ENCODE results near the gene YWHAG.

The YWHAG gene

DNA sequence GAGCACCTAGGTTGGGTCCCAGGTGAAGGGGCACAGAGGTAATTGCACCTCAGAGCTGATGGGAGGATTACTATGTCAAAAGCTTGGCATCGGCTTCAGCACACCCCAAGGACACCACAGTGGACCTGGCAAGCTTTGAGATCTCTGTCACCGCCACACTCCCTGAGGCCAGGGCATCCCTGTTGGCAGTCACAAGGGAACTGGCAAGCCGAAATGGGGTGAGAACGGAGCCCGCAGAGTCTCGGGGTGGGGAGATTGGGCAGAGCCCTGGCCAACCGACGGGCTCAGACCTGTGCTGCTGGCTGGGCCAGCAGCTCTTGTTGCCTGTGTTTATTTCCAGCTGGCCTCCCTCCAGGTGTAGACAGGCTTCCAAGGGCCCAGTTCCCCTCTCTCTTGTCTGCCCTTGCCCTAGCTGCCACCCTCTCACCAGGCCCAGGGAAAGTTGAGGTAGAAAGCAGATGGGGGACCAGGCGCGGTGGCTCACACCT lies 53.9 kb downstream of the YWHAG start:
- Histone ChIP-seq H3K4me2 (peak overlapping the region in 9 of 11 experiments; percentile 12 to 98 (median 84); a peak in 11 of 22 replicates), H3K27ac (peak overlapping the region in 1 of 11 experiments; percentile 6; a peak in 1 of 22 replicates), H3K27me3 (no peaks in the 10 kb centered on the region), H4K20me1 (peaks cover 0 to 13% (median 0%) of the 10 kb centered on the region in 11 experiments; a peak in 3 of 22 replicates), H3K4me3 (no peak overlapping the region), H3K9ac (peak overlapping the region in 4 of 11 experiments; percentile 83 to 92 (median 90); a peak in 4 of 22 replicates), H3K4me1 (peaks cover 32 to 63% (median 48%) of the 10 kb centered on the region in 10 experiments), H3K36me3 (peaks cover 7 to 13% (median 9%) of the 10 kb centered on the region in 11 experiments; a peak in 14 of 22 replicates), H3K9me3 (replicated peaks in 1 of 11) (peaks cover 0 to 14% (median 10%) of the 10 kb centered on the region in 11 experiments; a peak in 12 of 22 replicates)
- no peak for TF ChIP-seq Cebpa-rat (IDR thresholded peaks at IDR 0.05)

- Histone ChIP-seq H3K9ac (peak overlapping the region; percentile 83 to 95 (median 90)), H3K9me3 (replicated peaks in 1 of 11) (peaks cover 0 to under 1% (median 0%) of the 10 kb centered on the region in 11 experiments; a peak in 2 of 22 replicates), H3K27me3 (no peaks in the 10 kb centered on the region), H3K36me3 (peaks cover 7 to 13% (median 9%) of the 10 kb centered on the region in 11 experiments; a peak in 14 of 22 replicates), H3K27ac (peak overlapping the region; percentile 80 to 92 (median 87)), H4K20me1 (peaks cover 0 to 13% (median 0%) of the 10 kb centered on the region in 11 experiments; a peak in 3 of 22 replicates), H3K4me1 (peaks cover 32 to 68% (median 52%) of the 10 kb centered on the region in 10 experiments), H3K4me2 (peak overlapping the region; percentile 74 to 98 (median 84)), H3K4me3 (peak overlapping the region; percentile 75 to 95 (median 86))
- TF ChIP-seq Cebpa-rat (IDR thresholded peaks at IDR 0.05), result no peak
These were observed 55.3 kb downstream of the YWHAG start for GRCh38 chr7:76303202-76304147.

- Histone ChIP-seq H3K4me1 (peaks cover 30 to 67% (median 45%) of the 10 kb centered on the region in 10 experiments), H4K20me1 (peaks cover 0 to 13% (median 0%) of the 10 kb centered on the region in 11 experiments; a peak in 3 of 22 replicates), H3K27me3 (no peaks in the 10 kb centered on the region), H3K4me2 (peak within 1 kb of the TSS; percentile 74 to 98 (median 84)), H3K9me3 (replicated peaks in 1 of 11) (no peaks in the 10 kb centered on the region), H3K27ac (peak within 1 kb of the TSS; percentile 80 to 92 (median 87)), H3K4me3 (peak within 1 kb of the TSS; percentile 75 to 95 (median 86)), H3K36me3 (peaks cover 7 to 13% (median 9%) of the 10 kb centered on the region in 11 experiments; a peak in 14 of 22 replicates), H3K9ac (peak within 1 kb of the TSS; percentile 83 to 95 (median 90))
- no peak for TF ChIP-seq Cebpa-rat (IDR thresholded peaks at IDR 0.05)
These were observed 56.2 kb downstream of the YWHAG start, which contains the start of gene HSPB1 for GRCh38 chr7:76302347-76303201. TSS of gene HSPB1 (plus strand) at chr7:76302673. CDS start at chr7:76302713, 40 bp downstream.

GRCh38 chr7:76301000-76301399 lies 57.8 kb downstream of the YWHAG start:
- TF ChIP-seq Cebpa-rat (IDR thresholded peaks at IDR 0.05), result no peak
- Histone ChIP-seq H3K4me1 (peaks cover 26 to 67% (median 44%) of the 10 kb centered on the region in 10 experiments), H4K20me1 (peaks cover 0 to 13% (median 0%) of the 10 kb centered on the region in 11 experiments; a peak in 3 of 22 replicates)

GRCh38 chr7:76300166-76300731 lies 58.5 kb downstream of the YWHAG start:
- Histone ChIP-seq H3K4me2 (no peak overlapping the region; a peak in 1 of 22 replicates), H3K4me1 (peaks cover 33 to 75% (median 50%) of the 10 kb centered on the region in 10 experiments), H3K9me3 (replicated peaks in 1 of 11) (no peaks in the 10 kb centered on the region), H3K27ac (no peak overlapping the region), H3K27me3 (no peaks in the 10 kb centered on the region), H4K20me1 (peaks cover 0 to 13% (median 0%) of the 10 kb centered on the region in 11 experiments; a peak in 3 of 22 replicates), H3K36me3 (peaks cover 7 to 13% (median 9%) of the 10 kb centered on the region in 11 experiments; a peak in 14 of 22 replicates), H3K4me3 (no peak overlapping the region), H3K9ac (no peak overlapping the region)
- no peak for TF ChIP-seq Cebpa-rat (IDR thresholded peaks at IDR 0.05)

More at GRCh38 chr7:76301000-76301399, 57.8 kb downstream of the YWHAG start:
- Histone ChIP-seq H3K9me3 (replicated peaks in 1 of 11) (no peaks in the 10 kb centered on the region), H3K9ac (no peak overlapping the region), H3K4me3 (no peak overlapping the region), H3K27ac (no peak overlapping the region), H3K36me3 (peaks cover 7 to 13% (median 9%) of the 10 kb centered on the region in 11 experiments; a peak in 14 of 22 replicates), H3K27me3 (no peaks in the 10 kb centered on the region), H3K4me2 (no peak overlapping the region)

DNA sequence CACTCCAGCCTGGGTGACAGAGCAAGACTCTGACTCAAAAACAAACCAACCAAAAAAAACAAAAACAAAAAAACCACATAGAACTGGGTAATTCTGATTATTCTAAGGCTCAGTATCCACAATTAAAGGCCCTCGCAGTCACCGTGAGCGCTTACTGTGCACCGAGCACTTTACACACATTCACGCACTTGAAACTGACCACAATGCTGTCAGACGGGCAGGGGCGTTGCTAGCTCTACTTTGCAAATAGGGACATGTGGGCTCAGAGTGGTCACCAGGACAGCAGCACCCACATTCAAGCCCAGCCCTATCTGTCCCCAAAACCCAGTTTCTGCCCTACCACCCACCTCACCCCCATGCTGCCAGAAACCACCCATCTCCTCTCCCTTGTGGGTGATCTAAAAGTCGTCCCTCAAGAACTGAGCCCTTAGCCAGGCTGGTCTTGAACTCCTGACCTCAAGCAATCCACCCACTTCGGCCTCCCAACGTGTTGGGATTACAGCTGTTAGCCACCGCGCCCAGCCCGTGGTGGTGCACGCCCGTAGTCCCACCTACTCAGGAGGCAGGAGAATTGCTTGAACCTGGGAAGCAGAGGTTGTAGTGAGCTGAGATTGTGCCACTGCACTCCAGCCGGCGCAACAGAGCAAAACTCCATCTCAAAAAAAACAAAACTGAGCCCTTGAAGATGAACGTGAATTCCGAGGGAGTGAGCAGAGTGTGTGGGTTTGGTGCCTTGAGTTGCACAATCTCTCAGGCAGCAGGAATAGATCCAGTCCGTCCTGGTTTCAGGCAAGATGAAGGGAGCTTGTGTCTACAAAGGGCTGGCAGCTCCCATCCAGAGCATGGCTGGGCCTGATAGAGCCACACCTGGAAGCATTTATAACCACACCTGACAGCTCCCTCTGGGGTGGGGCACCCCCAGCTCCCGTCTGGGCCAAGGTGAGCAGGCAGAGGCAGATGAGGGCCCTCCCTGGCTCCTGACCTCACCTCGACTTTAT lies 61.7 kb downstream of the YWHAG start:
- H3K4me3 ChIP-seq, result no peak overlapping the region
- peak overlapping the region in 10 of 11 experiments; percentile 4 to 94 (median 92); a peak in 15 of 22 replicates for H3K4me2 ChIP-seq

More for the DNA sequence above, 61.7 kb downstream of the YWHAG start:
- TF ChIP-seq Cebpa-rat (IDR thresholded peaks at IDR 0.05), result peak in 5 of 11 experiments; percentile 9 to 59 (median 32); a peak in 2 of 22 replicates
- H3K36me3 ChIP-seq, result no peaks in the 10 kb centered on the region
- H3K9me3 ChIP-seq (replicated peaks in 1 of 11), result no peaks in the 10 kb centered on the region
- no peak overlapping the region; a peak in 2 of 22 replicates for H3K9ac ChIP-seq
- peaks cover 55 to 86% (median 64%) of the 10 kb centered on the region in 10 experiments for H3K4me1 ChIP-seq
- no peak overlapping the region for H3K27ac ChIP-seq
- no peaks in the 10 kb centered on the region for H3K27me3 ChIP-seq
- H4K20me1 ChIP-seq, result no peaks in the 10 kb centered on the region
